DOHH2 (cell line): ENCODE results near the gene PTPN14.

Experiments
- H3F3A ChIP-seq: fragments of 200-600 bp; sonication (generic), shearing (Covaris generic); 2 replicates; pipeline ENCODE4 v1.6.0; 2016; ENCODE audit warnings: antibody characterized with exemption, mild to moderate bottlenecking; ENCODE audit not compliant: control insufficient read depth, insufficient read depth
- H3K27ac ChIP-seq: fragments of 200-600 bp; sonication (generic); 2 replicates; pipeline ENCODE4 v1.5.1; 2014; ENCODE audit warnings: low read depth, mild to moderate bottlenecking, low read length, moderate library complexity
- H3K27me3 ChIP-seq: fragments of 200-600 bp; sonication (generic); 2 replicates; pipeline ENCODE4 v1.6.1; 2014; ENCODE audit warnings: mild to moderate bottlenecking, low read length, mixed read lengths; ENCODE audit not compliant: control insufficient read depth
- H3K36me3 ChIP-seq: fragments of 200-600 bp; sonication (generic); 2 replicates; pipeline ENCODE4 v1.6.1; 2014; ENCODE audit warnings: mild to moderate bottlenecking, low read length, moderate library complexity, mixed read lengths; ENCODE audit not compliant: control insufficient read depth
- H3K4me1 ChIP-seq: fragments of 200-600 bp; sonication (generic); 2 replicates; pipeline ENCODE4 v1.6.1; 2014; ENCODE audit warnings: mild to moderate bottlenecking, low read length, mixed read lengths; ENCODE audit not compliant: control insufficient read depth
- H3K4me2 ChIP-seq: fragments of 200-600 bp; sonication (generic); 2 replicates; pipeline ENCODE4 v1.6.0; 2014; ENCODE audit warnings: mild to moderate bottlenecking, low read length, moderate library complexity
- H3K4me3 ChIP-seq: fragments of 200-600 bp; sonication (generic); 2 replicates; pipeline ENCODE4 v1.5.1; 2014; ENCODE audit warnings: mild to moderate bottlenecking, low read length, mixed read lengths
- H3K79me2 ChIP-seq: fragments of 200-600 bp; sonication (generic); 2 replicates; pipeline ENCODE4 v1.6.1; 2014; ENCODE audit warnings: mild to moderate bottlenecking, low read length, mixed read lengths; ENCODE audit not compliant: control insufficient read depth
- H3K9me2 ChIP-seq: fragments of 200-600 bp; sonication (generic); replicated peaks from 2 replicates; pipeline ENCODE4 v1.6.1; 2014; ENCODE audit warnings: mild to moderate bottlenecking, low read length, mixed read lengths; ENCODE audit not compliant: control insufficient read depth
- H3K9me3 ChIP-seq: fragments of 200-600 bp; sonication (generic); 2 replicates; pipeline ENCODE4 v1.6.1; 2014; ENCODE audit warnings: antibody characterized with exemption, low read length, mixed read lengths; ENCODE audit not compliant: control insufficient read depth, insufficient read depth
- H4K20me1 ChIP-seq: fragments of 200-600 bp; sonication (generic); 2 replicates; pipeline ENCODE4 v1.6.0; 2014; ENCODE audit warnings: low read depth, mild to moderate bottlenecking, antibody characterized with exemption, low read length, moderate library complexity; ENCODE audit not compliant: control insufficient read depth, insufficient read depth
- CTCF ChIP-seq: fragments of 200-600 bp; sonication (generic); IDR thresholded peaks from one replicate; pipeline ENCODE4 v1.5.1; 2014; ENCODE audit warnings: antibody characterized with exemption, mild to moderate bottlenecking, low read depth, low read length; ENCODE audit not compliant: poor library complexity, severe bottlenecking
- EZH2phosphoT487 ChIP-seq: fragments of 200-600 bp; sonication (generic); IDR thresholded peaks from 2 replicates; pipeline ENCODE4 v1.6.1; 2017; ENCODE audit warnings: borderline replicate concordance, mild to moderate bottlenecking, antibody characterized with exemption, low read length, moderate library complexity, mixed read lengths

PTPN14 gene

GRCh38 chr1:214476986-214477870 lies 74.2 kb downstream of the PTPN14 start:
- Histone ChIP-seq H4K20me1 (no peaks in the 10 kb centered on the region), H3K79me2 (no peaks in the 10 kb centered on the region), H3K36me3 (no peaks in the 10 kb centered on the region), H3K4me3 (no peak overlapping the region), H3K27me3 (no peaks in the 10 kb centered on the region), H3K9me3 (no peaks in the 10 kb centered on the region), H3K4me1 (no peaks in the 10 kb centered on the region), H3K27ac (no peak overlapping the region), H3K9me2 (no peaks in the 10 kb centered on the region), H3K4me2 (no peak overlapping the region), H3F3A (no peaks in the 10 kb centered on the region)
- TF ChIP-seq EZH2phosphoT487 (no peak), CTCF (no peak)

GRCh38 chr1:214476229-214476985 lies 75.0 kb downstream of the PTPN14 start:
- H3K4me3 ChIP-seq, result no peak overlapping the region
- H4K20me1 ChIP-seq, result no peaks in the 10 kb centered on the region
- H3K9me2 ChIP-seq, result no peaks in the 10 kb centered on the region
- no peaks in the 10 kb centered on the region for H3K36me3 ChIP-seq
- no peaks in the 10 kb centered on the region for H3K27me3 ChIP-seq
- no peaks in the 10 kb centered on the region for H3F3A ChIP-seq
- no peak for TF ChIP-seq CTCF
- no peak for TF ChIP-seq EZH2phosphoT487
- no peaks in the 10 kb centered on the region for H3K79me2 ChIP-seq
- H3K4me2 ChIP-seq, result no peak overlapping the region
- H3K27ac ChIP-seq, result no peak overlapping the region
- H3K9me3 ChIP-seq, result no peaks in the 10 kb centered on the region
- H3K4me1 ChIP-seq, result no peaks in the 10 kb centered on the region

- H3K27ac ChIP-seq, result no peak overlapping the region
These were observed 75.7 kb downstream of the PTPN14 start for GRCh38 chr1:214475746-214476145.

More at GRCh38 chr1:214475746-214476145, 75.7 kb downstream of the PTPN14 start:
- no peaks in the 10 kb centered on the region for H3K9me3 ChIP-seq
- no peaks in the 10 kb centered on the region for H3K27me3 ChIP-seq
- no peak overlapping the region for H3K4me3 ChIP-seq
- no peaks in the 10 kb centered on the region for H3K36me3 ChIP-seq
- H3K79me2 ChIP-seq, result no peaks in the 10 kb centered on the region
- no peak overlapping the region for H3K4me2 ChIP-seq
- H3F3A ChIP-seq, result no peaks in the 10 kb centered on the region
- H3K9me2 ChIP-seq, result no peaks in the 10 kb centered on the region
- no peaks in the 10 kb centered on the region for H3K4me1 ChIP-seq
- no peak for TF ChIP-seq EZH2phosphoT487
- no peak for TF ChIP-seq CTCF
- H4K20me1 ChIP-seq, result no peaks in the 10 kb centered on the region
